HL-60 (cell line): ENCODE data around the gene KRR1.
"Not testable (repeated sequence)": the region's sequence is repeated elsewhere in the genome, so short reads cannot be mapped to it uniquely, and the experiment has no call there.

Experiments
- DNase-seq, 2 experiments: peaks; one replicate each; pipeline ENCODE4 v3.0.0-alpha.2; 2010 to 2020; ENCODE audit warnings: low read depth in 1 of 2, low spot score in 1 of 2
- H3K27ac ChIP-seq: fragments of 250-450 bp; sonication (Bioruptor Pico); replicated peaks from 2 replicates; pipeline ENCODE4 v1.5.1; 2020; ENCODE audit warnings: mild to moderate bottlenecking, moderate library complexity
- H3K27me3 ChIP-seq: fragments of 250-450 bp; sonication (Bioruptor Pico); 2 replicates; pipeline ENCODE4 v1.5.1; 2021; ENCODE audit warnings: mild to moderate bottlenecking, moderate library complexity; ENCODE audit not compliant: insufficient read depth, poor library complexity, severe bottlenecking
- H3K4me3 ChIP-seq: replicated peaks from 2 replicates; pipeline ENCODE4 v1.5.1; 2011; ENCODE audit warnings: mild to moderate bottlenecking, control low read depth, low read length; ENCODE audit not compliant: insufficient read depth
- CTCF ChIP-seq: IDR thresholded peaks from one replicate; pipeline ENCODE4 v1.5.1; 2011; ENCODE audit warnings: low read length, control low read depth, inconsistent platforms; ENCODE audit not compliant: insufficient read depth
- GABPA ChIP-seq: IDR thresholded peaks from 2 replicates; pipeline ENCODE4 v1.6.1; 2012; ENCODE audit warnings: low read depth
- POLR2AphosphoS5 ChIP-seq: IDR thresholded peaks from 2 replicates; pipeline ENCODE4 v1.6.1; 2012; ENCODE audit warnings: low read depth
- SPI1 ChIP-seq: IDR thresholded peaks from 2 replicates; pipeline ENCODE4 v1.6.1; 2012; ENCODE audit warnings: low read depth, mild to moderate bottlenecking, borderline replicate concordance
- TF ChIP-seq, protein P1 (sequence below): IDR thresholded peaks from 2 replicates; pipeline ENCODE4 v1.6.1; 2012; ENCODE audit warnings: low read depth; ENCODE audit not compliant: insufficient replicate concordance

Gene KRR1

GRCh38 chr12:75487308-75487707, 24.1 kb downstream of the KRR1 start:
- no peaks in the 10 kb centered on the region for H3K27me3 ChIP-seq
- no peak for TF ChIP-seq CTCF
- TF ChIP-seq, protein P1, sequence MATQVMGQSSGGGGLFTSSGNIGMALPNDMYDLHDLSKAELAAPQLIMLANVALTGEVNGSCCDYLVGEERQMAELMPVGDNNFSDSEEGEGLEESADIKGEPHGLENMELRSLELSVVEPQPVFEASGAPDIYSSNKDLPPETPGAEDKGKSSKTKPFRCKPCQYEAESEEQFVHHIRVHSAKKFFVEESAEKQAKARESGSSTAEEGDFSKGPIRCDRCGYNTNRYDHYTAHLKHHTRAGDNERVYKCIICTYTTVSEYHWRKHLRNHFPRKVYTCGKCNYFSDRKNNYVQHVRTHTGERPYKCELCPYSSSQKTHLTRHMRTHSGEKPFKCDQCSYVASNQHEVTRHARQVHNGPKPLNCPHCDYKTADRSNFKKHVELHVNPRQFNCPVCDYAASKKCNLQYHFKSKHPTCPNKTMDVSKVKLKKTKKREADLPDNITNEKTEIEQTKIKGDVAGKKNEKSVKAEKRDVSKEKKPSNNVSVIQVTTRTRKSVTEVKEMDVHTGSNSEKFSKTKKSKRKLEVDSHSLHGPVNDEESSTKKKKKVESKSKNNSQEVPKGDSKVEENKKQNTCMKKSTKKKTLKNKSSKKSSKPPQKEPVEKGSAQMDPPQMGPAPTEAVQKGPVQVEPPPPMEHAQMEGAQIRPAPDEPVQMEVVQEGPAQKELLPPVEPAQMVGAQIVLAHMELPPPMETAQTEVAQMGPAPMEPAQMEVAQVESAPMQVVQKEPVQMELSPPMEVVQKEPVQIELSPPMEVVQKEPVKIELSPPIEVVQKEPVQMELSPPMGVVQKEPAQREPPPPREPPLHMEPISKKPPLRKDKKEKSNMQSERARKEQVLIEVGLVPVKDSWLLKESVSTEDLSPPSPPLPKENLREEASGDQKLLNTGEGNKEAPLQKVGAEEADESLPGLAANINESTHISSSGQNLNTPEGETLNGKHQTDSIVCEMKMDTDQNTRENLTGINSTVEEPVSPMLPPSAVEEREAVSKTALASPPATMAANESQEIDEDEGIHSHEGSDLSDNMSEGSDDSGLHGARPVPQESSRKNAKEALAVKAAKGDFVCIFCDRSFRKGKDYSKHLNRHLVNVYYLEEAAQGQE: no peak
- no peak for TF ChIP-seq GABPA
- TF ChIP-seq POLR2AphosphoS5: no peak
- no peak for TF ChIP-seq SPI1
- no peak overlapping the region for H3K27ac ChIP-seq
- no peak overlapping the region for H3K4me3 ChIP-seq
- no peak for DNase-seq

- not testable (repeated sequence) for H3K27ac ChIP-seq, H3K27me3 ChIP-seq, DNase-seq, H3K4me3 ChIP-seq
These were observed 27.0 kb downstream of the KRR1 start for GRCh38 chr12:75484450-75484849.

- Histone ChIP-seq H3K4me3 (no peak overlapping the region), H3K27ac (peak overlapping the region; percentile 96), H3K27me3 (no peaks in the 10 kb centered on the region)
- TF ChIP-seq SPI1 (no peak), CTCF (no peak), GABPA (no peak), POLR2AphosphoS5 (no peak)
- TF ChIP-seq, protein P1: no peak
- no peak for DNase-seq
These were observed 28.0 kb downstream of the KRR1 start for GRCh38 chr12:75483431-75483830.

DNA sequence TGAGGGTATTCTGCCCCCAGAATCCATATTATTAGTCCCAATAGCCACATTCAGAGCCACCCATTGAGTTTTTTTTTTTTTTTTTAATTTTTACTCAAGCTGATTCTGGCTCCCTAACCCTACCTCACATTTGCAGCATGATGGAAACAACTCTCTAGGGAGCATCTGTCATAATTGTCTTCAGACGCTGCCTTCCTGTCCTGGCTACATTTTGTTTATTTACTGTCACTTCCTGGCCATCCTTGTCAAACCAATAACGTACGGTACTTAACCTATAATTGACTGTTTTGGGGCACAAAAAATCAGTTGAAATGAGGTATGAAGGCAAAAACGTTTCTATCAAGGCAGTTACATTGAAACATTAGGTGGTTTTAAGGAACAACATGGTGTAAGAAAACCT, 28.8 kb downstream of the KRR1 start:
- no peak for DNase-seq
- Histone ChIP-seq H3K27me3 (no peaks in the 10 kb centered on the region), H3K4me3 (peak overlapping the region; percentile 47), H3K27ac (peak overlapping the region; percentile 96)
- TF ChIP-seq POLR2AphosphoS5 (no peak), SPI1 (no peak), GABPA (no peak), CTCF (no peak)
- TF ChIP-seq, protein P1: no peak
